ENCODE results near the gene IL22. TPM values are rescaled to one million over a fixed set of nuclear protein-coding genes. Genes with fewer than 3 reads are reported as not detected.

Gene IL22
- total RNA-seq, 1 experiment from 2014 or later: not detected

GRCh38 chr12:68259318-68259940 is 6.0 kb upstream of the IL22 start:
- no peak overlapping the region for H3K27ac Mint-ChIP-seq
- Histone ChIP-seq H3K79me2 (ENCODE audit: insufficient read depth, low read length) (no peaks in the 10 kb centered on the region), H2AFZ (ENCODE audit: low read length) (no peak overlapping the region), H3T11ph (ENCODE audit: low read length) (no peak overlapping the region), H2BK20ac (ENCODE audit: low read depth, low read length, poor library complexity, severe bottlenecking) (no peak overlapping the region), H3K4ac (ENCODE audit: low read depth, low read length) (no peak overlapping the region), H3K18ac (ENCODE audit: insufficient read length, low read depth, low read length) (no peak overlapping the region), H3K9me3 (ENCODE audit: control insufficient read depth, low read depth, low read length) (no peaks in the 10 kb centered on the region), H3K14ac (ENCODE audit: insufficient read depth, low read length) (no peak overlapping the region), H2AK5ac (ENCODE audit: insufficient read length, low read length) (no peak overlapping the region), H4K20me1 (ENCODE audit: control insufficient read depth, insufficient read depth, insufficient read length) (no peaks in the 10 kb centered on the region), H2BK120ac (ENCODE audit: low read depth, low read length, poor library complexity, severe bottlenecking) (no peak overlapping the region), H3K27me3 (ENCODE audit: insufficient read depth, low read length) (no peaks in the 10 kb centered on the region), H4K8ac (replicated peaks; ENCODE audit: insufficient read length, low read depth, low read length) (no peak overlapping the region), H4K5ac (ENCODE audit: insufficient read length, low read depth, low read length) (no peak overlapping the region), H3K56ac (ENCODE audit: insufficient read length, low read depth, low read length) (no peak overlapping the region), H3K23me2 (ENCODE audit: insufficient read length, low read depth, low read length, poor library complexity, severe bottlenecking) (no peaks in the 10 kb centered on the region), H3K23ac (ENCODE audit: insufficient read length, low read depth, low read length) (no peak overlapping the region), H4K91ac (ENCODE audit: insufficient read length, low read depth, low read length) (no peak overlapping the region), H2BK12ac (ENCODE audit: insufficient read length, low read depth, low read length) (no peak overlapping the region), H2BK5ac (ENCODE audit: insufficient read length, low read length) (no peak overlapping the region), H3K9ac (ENCODE audit: extremely low read depth, insufficient read length, low read length) (no peak overlapping the region), H3K27ac (ENCODE audit: insufficient read length, low read depth, low read length) (no peak overlapping the region), H3K79me1 (ENCODE audit: insufficient read depth, low read depth, low read length, poor library complexity, severe bottlenecking) (no peaks in the 10 kb centered on the region), H2BK15ac (ENCODE audit: low read depth, low read length) (no peak overlapping the region), H3K4me2 (ENCODE audit: insufficient read depth, insufficient read length, low read length) (no peak overlapping the region), H3K4me1 (ENCODE audit: insufficient read depth, low read length) (no peaks in the 10 kb centered on the region)
- H3K36me3 Mint-ChIP-seq (ENCODE audit: insufficient read depth in 1 of 3, low read depth in 3 of 3): no peaks in the 10 kb centered on the region
- TF ChIP-seq CTCF (conservative IDR thresholded peaks at IDR 0.05): no peak
- no peaks in the 10 kb centered on the region for H3K27me3 Mint-ChIP-seq (ENCODE audit: low read depth)
- no peak overlapping the region for H3K4me3 Mint-ChIP-seq
- H3K9me3 Mint-ChIP-seq: no peaks in the 10 kb centered on the region
- H3K4me1 Mint-ChIP-seq: peaks cover 0 to 8% of the 10 kb centered on the region in 2 experiments; a peak in 2 of 4 replicates
- WGBS (ENCODE audit: extremely low coverage, insufficient read length, low lambda C conversion rate): no CpG with 5 or more reads among the region's 3 CpGs
- no peak for DNase-seq
